DOHH2 (cell line): ENCODE measurements around the gene SYT13.

Experiments
- EZH2phosphoT487 ChIP-seq: fragments of 200-600 bp; sonication (generic); IDR thresholded peaks from 2 replicates; pipeline ENCODE4 v1.6.1; 2017; ENCODE audit warnings: borderline replicate concordance, mild to moderate bottlenecking, antibody characterized with exemption, low read length, moderate library complexity, mixed read lengths
- TF ChIP-seq, protein P1 (sequence below): fragments of 200-600 bp; sonication (generic); IDR thresholded peaks from one replicate; pipeline ENCODE4 v1.5.1; 2014; ENCODE audit warnings: antibody characterized with exemption, mild to moderate bottlenecking, low read depth, low read length; ENCODE audit not compliant: poor library complexity, severe bottlenecking

DNA sequence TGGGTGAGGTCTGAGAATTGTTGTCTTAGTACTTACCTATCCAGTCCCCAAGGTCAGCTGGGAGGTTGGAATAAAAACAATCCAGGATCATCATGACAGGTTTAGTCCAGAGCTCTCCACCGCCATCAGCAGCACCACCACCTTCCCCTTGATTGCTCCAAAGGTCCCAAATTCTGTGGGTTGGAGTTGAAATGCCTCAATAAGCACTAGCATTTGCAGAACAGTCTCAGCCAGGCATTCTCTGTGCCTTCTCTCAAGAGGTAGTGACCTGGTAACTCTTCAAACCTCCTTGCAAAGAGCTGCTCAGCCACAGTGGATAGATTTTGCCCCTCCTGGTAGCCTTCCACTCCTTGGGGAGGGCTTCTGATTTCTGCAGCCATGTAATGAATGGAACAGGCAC, 70.1 kb downstream of the SYT13 start:
- TF ChIP-seq, protein P1, sequence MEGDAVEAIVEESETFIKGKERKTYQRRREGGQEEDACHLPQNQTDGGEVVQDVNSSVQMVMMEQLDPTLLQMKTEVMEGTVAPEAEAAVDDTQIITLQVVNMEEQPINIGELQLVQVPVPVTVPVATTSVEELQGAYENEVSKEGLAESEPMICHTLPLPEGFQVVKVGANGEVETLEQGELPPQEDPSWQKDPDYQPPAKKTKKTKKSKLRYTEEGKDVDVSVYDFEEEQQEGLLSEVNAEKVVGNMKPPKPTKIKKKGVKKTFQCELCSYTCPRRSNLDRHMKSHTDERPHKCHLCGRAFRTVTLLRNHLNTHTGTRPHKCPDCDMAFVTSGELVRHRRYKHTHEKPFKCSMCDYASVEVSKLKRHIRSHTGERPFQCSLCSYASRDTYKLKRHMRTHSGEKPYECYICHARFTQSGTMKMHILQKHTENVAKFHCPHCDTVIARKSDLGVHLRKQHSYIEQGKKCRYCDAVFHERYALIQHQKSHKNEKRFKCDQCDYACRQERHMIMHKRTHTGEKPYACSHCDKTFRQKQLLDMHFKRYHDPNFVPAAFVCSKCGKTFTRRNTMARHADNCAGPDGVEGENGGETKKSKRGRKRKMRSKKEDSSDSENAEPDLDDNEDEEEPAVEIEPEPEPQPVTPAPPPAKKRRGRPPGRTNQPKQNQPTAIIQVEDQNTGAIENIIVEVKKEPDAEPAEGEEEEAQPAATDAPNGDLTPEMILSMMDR: no peak
- TF ChIP-seq EZH2phosphoT487: no peak
